ENCODE data around the gene ZDHHC6. TPM values are rescaled to one million over a fixed set of nuclear protein-coding genes. Genes with fewer than 3 reads are reported as not detected.
A peak's percentile ranks its signal among the peaks of the same experiment; 100 is the strongest.
"Not testable (repeated sequence)": the region's sequence is repeated elsewhere in the genome, so short reads cannot be mapped to it uniquely, and the experiment has no call there.

Gene ZDHHC6
- total RNA-seq, 4 donors from 2014 or later = 15.1 to 31.1 (median 24.7) TPM

GRCh38 chr10:112393341-112393740 is 53.4 kb downstream of the ZDHHC6 start:
- no peak for DNase-seq
- Histone ChIP-seq H3K36me3 (peaks cover 0 to 21% (median 0%) of the 10 kb centered on the region in 3 donors), H3K4me1 (peaks cover 0 to 11% (median 0%) of the 10 kb centered on the region in 3 donors), H3K9me3 (no peaks in the 10 kb centered on the region), H3K4me3 (no peak overlapping the region), H3K27me3 (no peaks in the 10 kb centered on the region), H3K27ac (no peak overlapping the region)
- intact Hi-C loops (cut with DNase I) = no loop called here
- 22 to 67% methylated on average over 1 of the region's 1 CpG for WGBS, 2 donors
- TF ChIP-seq CTCF (IDR thresholded peaks at IDR 0.05) (no peak), POLR2A (IDR thresholded peaks at IDR 0.05) (no peak)

- Histone ChIP-seq H3K4me1 (peaks cover 0 to 11% (median 0%) of the 10 kb centered on the region in 3 donors), H3K27me3 (no peaks in the 10 kb centered on the region), H3K9me3 (no peaks in the 10 kb centered on the region), H3K36me3 (no peaks in the 10 kb centered on the region), H3K27ac (peak overlapping the region in 3 of 4 donors; percentile 29 to 59 (median 49)), H3K4me3 (no peak overlapping the region)
- no peak for DNase-seq
- WGBS, 2 donors = 90 to 92% methylated on average over 3 of the region's 3 CpGs
- TF ChIP-seq POLR2A (IDR thresholded peaks at IDR 0.05) (no peak), CTCF (IDR thresholded peaks at IDR 0.05) (no peak)
- intact Hi-C loops (cut with DNase I) = no loop called here
Measured at GRCh38 chr10:112390125-112390703, 56.5 kb downstream of the ZDHHC6 start.

- no peaks in the 10 kb centered on the region for H3K36me3 ChIP-seq
- H3K27me3 ChIP-seq = no peaks in the 10 kb centered on the region
- H3K4me1 ChIP-seq = peaks cover 0 to 11% (median 0%) of the 10 kb centered on the region in 3 donors
- intact Hi-C loops (cut with DNase I) = no loop called here
- peak overlapping the region; percentile 29 to 71 (median 60) for H3K27ac ChIP-seq
- no peak for DNase-seq
- no peaks in the 10 kb centered on the region for H3K9me3 ChIP-seq
- no peak overlapping the region for H3K4me3 ChIP-seq
- 28 to 32% methylated on average over 6 of the region's 6 CpGs for WGBS, 2 donors
- TF ChIP-seq CTCF (IDR thresholded peaks at IDR 0.05) (no peak), POLR2A (IDR thresholded peaks at IDR 0.05) (no peak)
Measured at GRCh38 chr10:112389271-112389822, 57.4 kb downstream of the ZDHHC6 start.

GRCh38 chr10:112388548-112388947 is 58.2 kb downstream of the ZDHHC6 start:
- Histone ChIP-seq H3K9me3 (no peaks in the 10 kb centered on the region), H3K36me3 (no peaks in the 10 kb centered on the region), H3K27ac (peak overlapping the region in 2 of 4 donors; percentile 59 to 61), H3K27me3 (no peaks in the 10 kb centered on the region), H3K4me1 (peaks cover 0 to 11% (median 0%) of the 10 kb centered on the region in 3 donors), H3K4me3 (no peak overlapping the region)
- intact Hi-C loops (cut with DNase I) = no loop called here
- DNase-seq = no peak
- no peak for TF ChIP-seq POLR2A (IDR thresholded peaks at IDR 0.05)
- no peak for TF ChIP-seq CTCF (IDR thresholded peaks at IDR 0.05)
- WGBS, 2 donors = 44 to 51% methylated on average over 2 of the region's 2 CpGs

- H3K4me3 ChIP-seq; H3K36me3 ChIP-seq; intact Hi-C loops (cut with DNase I); DNase-seq; H3K27ac ChIP-seq; H3K9me3 ChIP-seq; H3K27me3 ChIP-seq: not testable (repeated sequence)
- peaks cover 0 to 11% (median 0%) of the 10 kb centered on the region in 3 donors for H3K4me1 ChIP-seq
- WGBS, 2 donors = 84 to 85% methylated on average over 7 of the region's 7 CpGs
Measured at GRCh38 chr10:112388056-112388455, 58.7 kb downstream of the ZDHHC6 start.
